Left renal pelvis (tissue), 4 donors: ENCODE measurements around the gene FAM227A. TPM values are rescaled to one million over a fixed set of nuclear protein-coding genes. Genes with fewer than 3 reads are reported as not detected.
"Not testable (repeated sequence)": the region's sequence is repeated elsewhere in the genome, so short reads cannot be mapped to it uniquely, and the experiment has no call there.

Source experiments
- DNase-seq, 4 donors: peaks; one replicate each; pipeline ENCODE4 v3.0.0-alpha.2; 2013; ENCODE audit warnings: low read depth in 4 of 4, low spot score in 3 of 4
- polyA plus RNA-seq, 4 donors: library from polyadenylated mRNA; unstranded; fragments of 120-200 nt; gene quantifications; one replicate each; pipeline ENCODE4 v1.2.1, GENCODE V29; 2013; ENCODE audit not compliant: insufficient read length in 4 of 4

The FAM227A gene
- polyA plus RNA-seq, 4 donors, result 2.2 to 10.7 (median 5.3) TPM

DNA sequence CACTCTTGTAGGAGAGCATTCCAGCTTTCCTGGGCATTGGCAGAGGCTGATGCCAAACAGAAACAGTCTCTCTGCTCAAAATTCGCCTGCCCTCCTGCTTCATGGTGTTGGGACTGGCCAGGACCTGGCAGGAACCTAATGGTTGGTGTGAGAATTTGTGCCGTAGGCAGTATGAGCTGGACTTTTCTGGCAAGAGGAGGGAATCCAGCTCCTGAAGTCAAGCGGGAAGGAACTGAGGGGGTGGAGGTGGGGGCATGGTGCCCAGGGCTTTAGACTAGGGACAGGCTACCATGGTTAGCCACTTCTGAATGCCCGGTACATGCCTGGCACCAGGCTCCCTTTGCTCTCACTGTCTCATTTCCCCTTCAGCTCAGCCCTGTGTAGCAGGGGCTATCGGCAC is 18.7 kb upstream of the FAM227A start:
- DNase-seq, result no peak

- peak in 3 of 4 donors; percentile 2 to 18 (median 10) for DNase-seq
Observed at GRCh38 chr22:38657045-38657909, 1.1 kb upstream of the FAM227A start.

DNA sequence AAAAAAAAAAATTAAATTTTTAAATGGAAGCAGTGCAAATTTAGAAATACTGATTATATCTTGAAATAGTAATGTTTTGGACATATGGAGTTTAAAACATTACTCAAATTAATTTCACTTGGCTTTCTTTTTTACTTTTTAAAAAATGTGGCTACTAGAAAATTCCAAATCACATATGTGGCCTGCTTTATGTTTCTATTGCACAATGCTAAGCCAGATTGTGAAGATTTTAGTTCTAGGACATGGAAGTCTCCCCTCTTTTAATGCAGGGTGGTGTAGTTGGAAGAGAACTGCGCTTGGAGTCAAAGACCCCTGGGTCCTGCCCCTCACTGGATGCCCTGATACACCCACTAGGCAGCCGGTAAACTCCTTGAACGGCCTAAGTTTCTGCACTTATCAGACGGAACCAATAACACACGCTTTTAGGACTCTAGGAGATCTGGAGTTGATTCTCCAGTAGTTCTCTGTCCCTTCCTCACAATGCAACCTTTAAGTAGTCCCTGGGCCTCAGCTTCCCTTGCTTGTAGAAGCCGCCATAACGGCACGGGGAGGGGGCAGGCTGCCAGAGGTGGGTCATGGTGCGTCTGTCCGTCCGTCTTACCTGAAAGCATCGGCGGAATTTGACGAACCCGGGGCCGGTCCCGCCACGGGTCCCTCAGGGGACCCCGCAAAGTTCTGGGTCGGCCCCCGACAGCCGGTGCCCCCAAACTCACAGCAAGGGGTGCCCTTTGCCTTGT is 505 bp downstream of the FAM227A start:
- peak in 3 of 4 donors; percentile 7 to 16 (median 12) for DNase-seq

- DNase-seq, result no peak
Observed at GRCh38 chr22:38653741-38654140, 2.5 kb downstream of the FAM227A start.

GRCh38 chr22:38652859-38653258 is 3.3 kb downstream of the FAM227A start:
- DNase-seq, result no peak

DNA sequence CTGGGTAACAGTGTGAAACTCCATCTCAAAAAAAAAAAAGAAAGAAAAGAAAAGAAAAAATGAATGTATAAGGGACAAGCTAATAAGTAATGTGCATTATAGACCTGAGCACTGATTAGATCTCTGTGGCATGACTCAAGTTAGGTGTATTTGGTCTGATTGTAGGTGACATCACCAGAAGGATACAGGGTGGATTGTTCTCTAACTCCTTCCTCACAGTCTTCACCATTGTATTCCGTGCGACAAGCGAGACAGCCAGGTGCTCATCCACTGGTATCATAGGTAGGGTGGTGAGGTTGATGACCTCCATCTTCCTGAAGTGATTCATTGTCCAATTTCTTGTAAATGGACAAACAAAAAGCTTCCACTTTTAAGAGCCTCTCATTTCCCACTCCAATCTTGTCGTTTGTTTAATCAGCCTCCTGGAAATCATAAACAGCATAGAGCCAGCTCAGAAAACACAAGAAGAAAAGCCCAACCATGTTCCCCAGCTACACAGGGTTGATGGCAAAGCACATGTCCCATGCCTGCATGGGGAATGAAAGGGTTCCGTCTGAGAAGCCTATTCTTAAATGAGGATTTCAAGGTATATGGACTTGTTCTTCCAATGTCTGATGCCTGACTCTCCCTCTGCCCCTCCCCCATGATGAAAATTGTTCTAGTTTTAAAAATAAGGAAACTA is 6.2 kb downstream of the FAM227A start:
- DNase-seq, result no peak

DNA sequence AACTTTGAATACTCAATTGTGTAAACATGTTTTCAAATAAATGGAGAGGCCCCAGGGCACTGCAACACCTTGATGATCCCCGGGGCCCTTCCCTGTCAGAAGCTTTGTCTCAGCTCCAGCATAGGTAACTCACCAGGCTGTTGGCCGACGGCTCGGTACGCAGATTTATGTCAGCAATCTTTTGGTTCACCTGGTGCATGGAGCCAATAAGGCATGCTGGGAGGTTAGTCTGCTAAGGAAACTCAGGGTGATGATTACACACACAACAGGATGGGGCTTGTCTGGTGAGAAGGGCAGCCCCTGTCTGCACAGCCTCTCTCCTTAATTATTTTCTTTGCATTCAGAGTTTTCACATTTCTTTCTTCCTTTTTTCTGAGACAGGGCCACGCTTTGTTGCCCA is 10.8 kb downstream of the FAM227A start:
- DNase-seq, result no peak

DNA sequence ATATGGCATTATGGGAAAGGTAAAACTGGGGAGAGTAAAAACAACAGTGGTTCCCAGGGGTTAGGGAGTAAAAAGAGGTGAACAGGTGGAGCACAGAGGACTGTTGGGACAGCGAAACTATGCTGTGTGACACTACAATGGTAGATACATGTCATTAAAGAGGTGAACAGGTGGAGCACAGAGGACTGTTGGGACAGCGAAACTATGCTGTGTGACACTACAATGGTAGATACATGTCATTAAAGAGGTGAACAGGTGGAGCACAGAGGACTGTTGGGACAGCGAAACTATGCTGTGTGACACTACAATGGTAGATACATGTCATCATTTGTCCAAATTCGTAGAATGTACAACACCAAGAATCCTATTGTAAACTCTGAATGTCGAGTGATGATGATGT is 11.9 kb downstream of the FAM227A start:
- not testable (repeated sequence) for DNase-seq

DNA sequence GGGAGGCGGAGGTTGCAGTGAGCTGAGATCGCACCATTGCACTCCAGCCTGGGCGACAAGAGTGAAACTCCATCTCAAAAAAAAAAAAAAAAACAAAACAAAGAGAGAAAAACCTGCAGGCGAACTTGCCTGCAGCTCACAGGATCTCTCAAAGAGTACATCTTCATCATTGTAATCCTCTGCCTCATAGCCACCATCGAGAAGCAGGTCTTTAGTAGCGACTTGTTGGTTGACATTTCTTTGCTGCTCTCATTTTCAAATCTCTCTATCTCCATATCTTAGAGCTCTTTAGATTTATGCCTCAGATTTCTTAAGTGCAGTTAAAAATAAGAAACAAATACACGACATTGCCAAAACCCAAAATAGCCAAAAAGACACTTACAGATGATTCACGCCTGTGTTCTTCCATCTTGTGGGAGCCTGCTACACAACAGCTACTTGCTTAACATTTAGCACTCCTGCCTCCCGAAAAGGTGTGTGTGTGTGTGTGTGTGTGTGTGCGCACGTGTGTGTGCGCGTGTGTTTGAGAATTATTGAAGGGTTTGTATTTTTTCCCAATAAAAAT is 14.6 kb downstream of the FAM227A start:
- DNase-seq, result no peak

GRCh38 chr22:38638728-38639127 is 17.5 kb downstream of the FAM227A start:
- no peak for DNase-seq

- DNase-seq, result no peak
Observed at GRCh38 chr22:38638216-38638615, 18.0 kb downstream of the FAM227A start.

DNA sequence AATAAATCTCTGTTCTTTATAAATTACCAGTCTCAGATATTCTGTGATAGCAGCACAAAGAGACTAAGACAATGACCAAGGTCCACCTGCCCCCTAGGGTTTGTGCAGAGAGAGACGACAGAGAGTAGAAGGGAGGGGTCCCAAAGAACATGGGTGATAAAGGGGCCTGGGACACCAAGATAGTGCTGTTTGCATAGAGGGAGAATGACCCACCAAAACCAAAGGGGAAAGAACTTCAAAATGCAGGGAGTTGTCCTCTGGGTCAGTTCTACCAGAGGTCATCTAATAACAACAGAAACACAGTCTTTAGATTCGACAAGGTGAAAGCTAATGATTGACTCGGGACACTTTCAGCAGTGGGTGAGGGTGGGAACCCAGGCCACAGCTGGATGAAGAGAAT is 23.7 kb downstream of the FAM227A start:
- no peak for DNase-seq

DNA sequence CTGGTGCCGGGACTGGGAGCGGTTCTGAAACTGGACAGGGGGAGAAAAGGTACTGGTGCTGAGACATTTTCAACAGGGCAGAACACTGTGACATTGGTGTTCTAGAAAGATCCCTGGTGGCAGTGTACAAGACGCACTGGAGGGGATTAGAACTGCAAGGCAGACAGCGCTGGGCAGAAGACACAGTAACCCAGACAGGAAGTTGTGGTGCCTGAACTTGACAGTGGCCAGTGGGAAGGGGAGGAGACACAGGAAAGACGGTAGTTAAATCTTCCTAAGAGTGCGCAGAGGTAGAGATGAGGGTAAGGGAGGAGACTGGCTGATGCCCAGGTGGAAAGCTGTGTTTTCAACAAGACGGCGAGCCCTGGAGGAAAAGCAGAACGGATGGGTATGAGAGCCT is 24.5 kb downstream of the FAM227A start:
- no peak for DNase-seq

GRCh38 chr22:38629108-38629507 is 27.1 kb downstream of the FAM227A start:
- no peak for DNase-seq

DNA sequence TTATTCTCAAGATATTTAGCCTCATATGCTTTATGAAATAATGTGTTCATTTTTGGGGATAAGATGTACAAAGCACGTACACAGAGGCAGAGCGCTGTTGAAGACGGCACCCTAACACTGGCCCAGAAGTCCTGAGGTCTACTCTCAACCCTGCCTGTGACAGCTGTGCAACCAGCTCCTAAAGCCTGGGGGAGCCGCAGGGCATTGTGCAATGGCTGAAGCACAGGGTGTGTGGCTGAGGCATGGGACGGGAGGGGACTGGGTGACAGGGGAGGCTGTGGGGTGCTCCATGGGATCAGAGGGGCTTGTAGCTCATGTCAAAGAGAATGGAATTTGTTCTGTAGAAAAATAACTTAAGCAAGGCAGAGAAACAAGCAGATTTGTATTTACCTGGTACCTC is 27.7 kb downstream of the FAM227A start:
- DNase-seq, result no peak

DNA sequence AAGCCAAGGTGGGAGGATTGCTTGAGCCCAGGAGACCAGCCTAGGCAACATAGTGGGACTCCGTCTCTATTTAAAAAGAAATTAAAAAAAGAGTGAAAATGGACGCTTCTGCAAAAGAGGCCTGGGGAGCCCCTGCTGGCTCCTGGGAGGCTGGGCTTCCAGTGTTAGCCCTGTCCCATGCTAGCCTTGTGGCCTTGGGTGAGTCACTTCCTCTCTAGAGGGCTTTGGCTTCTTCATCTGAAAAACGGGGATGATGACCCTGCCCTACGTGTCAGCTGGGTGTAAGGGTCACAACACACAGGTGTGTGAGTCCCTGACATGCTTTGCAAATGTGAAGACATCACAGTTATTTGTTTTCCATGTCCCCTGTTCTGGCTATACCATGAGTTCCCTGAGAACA is 32.8 kb downstream of the FAM227A start:
- no peak for DNase-seq

DNA sequence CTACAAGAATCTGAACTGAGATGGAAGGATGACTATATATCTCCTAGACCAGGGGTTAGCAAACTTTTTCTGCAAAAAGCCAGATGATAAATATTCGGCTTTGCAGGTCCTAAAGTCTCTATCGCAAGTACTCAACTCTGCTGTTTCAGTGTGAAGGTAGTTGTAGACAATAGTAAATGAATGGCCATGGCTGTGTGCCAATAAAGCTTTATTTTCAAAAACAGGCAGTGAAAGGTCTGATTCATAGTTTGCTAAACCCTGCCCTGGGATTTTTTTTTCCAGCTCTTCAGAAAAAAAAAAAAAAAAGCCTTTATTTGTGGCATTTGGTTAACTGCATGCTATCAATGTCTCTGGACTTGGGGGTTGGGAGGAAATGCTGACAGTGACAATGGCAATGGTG is 37.5 kb downstream of the FAM227A start:
- no peak for DNase-seq

GRCh38 chr22:38618258-38618657 is 37.9 kb downstream of the FAM227A start:
- DNase-seq, result no peak

- not testable (repeated sequence) for DNase-seq
Observed at GRCh38 chr22:38615064-38615405, 41.2 kb downstream of the FAM227A start.

GRCh38 chr22:38614332-38615063 is 41.7 kb downstream of the FAM227A start:
- DNase-seq, result no peak
